K562 (cell line): ENCODE data around the gene KRTAP5-1. TPM values are rescaled to one million over a fixed set of nuclear protein-coding genes. Genes with fewer than 3 reads are reported as not detected.
A peak's percentile ranks its signal among the peaks of the same experiment; 100 is the strongest.

Experiments
- ATAC-seq: fragments of 200-7000 bp; cut with Tn5 transposase; 3 replicates; pipeline ENCODE4 v1.9.1; 2020; ENCODE audit warnings: moderate library complexity
- BruUV-seq: library from RNA; stranded (reverse); fragments of 400-500 nt; replicated peaks from 2 replicates; lab custom pipeline; 2021; lab: Mats Ljungman, UMichigan
- CTCF ChIA-PET: fragments of 300-600 bp; formaldehyde crosslinking; extraction: SDS; loops from one replicate; lab custom pipeline; 2021; ENCODE audit warnings: low intra/inter-chr PET ratio; lab: Yijun Ruan, JAX
- POLR2A ChIA-PET: fragments of 300-600, 350-650 bp; sonication (Branson Sonifier 250); formaldehyde crosslinking; extraction: SDS; loops from one replicate; lab custom pipeline; 2021; ENCODE audit warnings: antibody characterized with exemption, inconsistent platforms; lab: Yijun Ruan, JAX
- DNase-seq, 4 experiments: peaks; one replicate each; pipeline versions ENCODE4 v3.0.0 to v3.0.0-alpha.2; 2011 to 2018; ENCODE audit warnings: low spot score in 3 of 4, mixed read lengths in 3 of 4; ENCODE audit errors: extremely low read depth in 1 of 4
- FAIRE-seq: peaks from 2 replicates; lab custom pipeline; 2011; peaks lifted over from hg19 to GRCh38; lab: Jason Lieb, UNC
- H2AFZ ChIP-seq: 2 replicates; pipeline ENCODE4 v1.6.0; 2011; ENCODE audit warnings: low read depth, low read length, control low read depth, inconsistent platforms
- H3K27ac ChIP-seq: fragments of 200-600 bp; 3 replicates; pipeline ENCODE4 v1.8.0; 2011; ENCODE audit warnings: low read depth, mild to moderate bottlenecking, control low read depth, inconsistent platforms, low read length, moderate library complexity, mixed read lengths; ENCODE audit errors: extremely low read depth
- H3K27me3 ChIP-seq, 2 experiments: fragments of 300-600 bp in 1 of 2; 2 replicates in 1 of 2; 3 replicates in 1 of 2; pipeline versions ENCODE4 v1.6.0 to v1.8.0; 2011; ENCODE audit warnings: inconsistent platforms in 2 of 2, low read length in 2 of 2, mild to moderate bottlenecking in 1 of 2, mixed read lengths in 1 of 2, moderate library complexity in 1 of 2; ENCODE audit not compliant: control insufficient read depth in 2 of 2, insufficient read depth in 2 of 2
- H3K36me3 ChIP-seq: fragments of 300-600 bp; 3 replicates; pipeline ENCODE4 v1.8.0; 2011; ENCODE audit warnings: mild to moderate bottlenecking, low read length, inconsistent platforms; ENCODE audit not compliant: control insufficient read depth, insufficient read depth
- H3K4me1 ChIP-seq, 2 experiments: fragments of 200-600 bp in 1 of 2; replicated peaks in 1 of 2; 2 replicates in 1 of 2; 3 replicates in 1 of 2; pipeline versions ENCODE4 v1.5.1 to v1.8.0; 2011; ENCODE audit warnings: inconsistent platforms in 2 of 2, low read length in 2 of 2, mild to moderate bottlenecking in 1 of 2, mixed read lengths in 1 of 2, moderate library complexity in 1 of 2; ENCODE audit not compliant: control insufficient read depth in 2 of 2, insufficient read depth in 2 of 2
- H3K4me2 ChIP-seq: 2 replicates; pipeline ENCODE4 v1.6.1; 2011; ENCODE audit warnings: low read length, control low read depth, inconsistent platforms, mixed read lengths; ENCODE audit not compliant: insufficient read depth
- H3K4me3 ChIP-seq: fragments of 200-600 bp; sonication (generic), shearing (Covaris generic); 2 replicates; pipeline ENCODE4 v1.5.1; 2016; ENCODE audit warnings: control low read depth, inconsistent platforms
- H3K79me2 ChIP-seq: fragments of 200-600 bp; 3 replicates; pipeline ENCODE4 v1.8.0; 2011; ENCODE audit warnings: low read length, inconsistent platforms; ENCODE audit not compliant: control insufficient read depth, insufficient read depth
- H3K9ac ChIP-seq, 2 experiments: 2 replicates each; pipeline versions ENCODE4 v1.6.0 to v1.6.1; 2011; ENCODE audit warnings: low read depth in 2 of 2, low read length in 2 of 2, control low read depth in 1 of 2, inconsistent platforms in 1 of 2, mild to moderate bottlenecking in 1 of 2, mixed read lengths in 1 of 2; ENCODE audit not compliant: insufficient read depth in 1 of 2
- H3K9me1 ChIP-seq: one replicate; pipeline ENCODE4 v1.6.0; 2011; ENCODE audit warnings: inconsistent platforms, mild to moderate bottlenecking, low read length, moderate library complexity; ENCODE audit not compliant: control insufficient read depth, insufficient read depth
- H3K9me3 ChIP-seq: replicated peaks from 2 replicates; pipeline ENCODE4 v1.5.1; 2011; ENCODE audit warnings: low read depth, low read length, inconsistent platforms; ENCODE audit not compliant: control insufficient read depth, insufficient read depth
- H4K20me1 ChIP-seq: replicated peaks from 2 replicates; pipeline ENCODE4 v1.6.1; 2011; ENCODE audit warnings: low read length, inconsistent platforms, mixed read lengths; ENCODE audit not compliant: control insufficient read depth, insufficient read depth
- KLF13 ChIP-seq: fragments of 450-650 bp; IDR thresholded peaks from 2 replicates; pipeline ENCODE4 v1.6.1; 2016; ENCODE audit warnings: missing genetic modification characterization, low read depth, mild to moderate bottlenecking, missing compliant biosample characterization, moderate library complexity, borderline replicate concordance
- RBFOX2 ChIP-seq: fragments of 200-400 bp; formaldehyde crosslinking; IDR thresholded peaks from 2 replicates; pipeline ENCODE4 v1.6.1; 2017; ENCODE audit warnings: low read depth, mild to moderate bottlenecking, low read length, moderate library complexity
- SP1 ChIP-seq: sonication (generic); formaldehyde crosslinking; IDR thresholded peaks from 2 replicates; pipeline ENCODE4 v1.8.1; 2022; ENCODE audit warnings: mild to moderate bottlenecking, missing genetic modification reagents
- ZBTB7A ChIP-seq: IDR thresholded peaks from 2 replicates; pipeline ENCODE4 v1.6.1; 2011; ENCODE audit warnings: low read depth, mild to moderate bottlenecking, low read length, moderate library complexity, borderline replicate concordance; ENCODE audit not compliant: control insufficient read depth
- ZHX1 ChIP-seq: fragments of 150-350 bp; conservative IDR thresholded peaks from 2 replicates; pipeline ENCODE4 v1.6.1; 2014; ENCODE audit warnings: low read length
- ZNF197 ChIP-seq: fragments of 200-800 bp; sonication (Bioruptor generic); IDR thresholded peaks from 2 replicates; pipeline ENCODE4 v1.6.1; 2016; ENCODE audit warnings: low read depth, missing genetic modification characterization, missing compliant biosample characterization
- WGBS: fragments of 100-300 bp; shearing (Covaris generic); methylation state at CpG from one replicate; pipeline ENCODE4 v1.1.6; 2016; ENCODE audit warnings: low coverage, mixed read lengths; ENCODE audit not compliant: insufficient coverage; ENCODE audit errors: missing lambda C conversion rate; 5-methylcytosine and 5-hydroxymethylcytosine counted together
- in situ Hi-C: fragments of 300-500 bp; cut with MboI; formaldehyde crosslinking; loops from 4 replicates; pipeline ENCODE4 v1.15.0; 2018; ENCODE audit warnings: inconsistent platforms, mixed read lengths
- intact Hi-C: fragments of 100-400 bp; cut with micrococcal nuclease; formaldehyde crosslinking; loops from 2 replicates; pipeline ENCODE4 v1.14.2; 2022
- polyA plus RNA-seq, 8 experiments: library from polyadenylated mRNA; depleted of rRNA in 4 of 8; stranded (reverse) in 5 of 8; unstranded in 3 of 8; fragments of >200 nt; fragmentation: Nextera tagmentation in 2 of 8; fragmentation: Illumina TruSeq in 1 of 8; extraction: Ambion mirVana in 2 of 8; extraction: Trizol in 1 of 8; gene quantifications; 2 replicates each; pipeline versions ENCODE4 v1.2.1 to v1.2.3, GENCODE V29; 2011 to 2014; ENCODE audit warnings: inconsistent platforms in 1 of 8, missing spikeins in 1 of 8
- total RNA-seq, 7 experiments: library from RNA; depleted of rRNA in 6 of 7; stranded (reverse); fragments of >200 nt in 6 of 7; fragmentation: Illumina TruSeq in 2 of 7; extraction: Trizol in 2 of 7; gene quantifications; 2 replicates each; pipeline versions ENCODE4 v1.2.1 to v1.2.3, GENCODE V29; 2011 to 2021; ENCODE audit warnings: low replicate concordance in 1 of 7

Gene KRTAP5-1
- total and polyA plus RNA-seq, 9 of the 15 experiments (the other 6 are each of a cell fraction or from before 2014, with no cell fraction given), result not detected

DNA sequence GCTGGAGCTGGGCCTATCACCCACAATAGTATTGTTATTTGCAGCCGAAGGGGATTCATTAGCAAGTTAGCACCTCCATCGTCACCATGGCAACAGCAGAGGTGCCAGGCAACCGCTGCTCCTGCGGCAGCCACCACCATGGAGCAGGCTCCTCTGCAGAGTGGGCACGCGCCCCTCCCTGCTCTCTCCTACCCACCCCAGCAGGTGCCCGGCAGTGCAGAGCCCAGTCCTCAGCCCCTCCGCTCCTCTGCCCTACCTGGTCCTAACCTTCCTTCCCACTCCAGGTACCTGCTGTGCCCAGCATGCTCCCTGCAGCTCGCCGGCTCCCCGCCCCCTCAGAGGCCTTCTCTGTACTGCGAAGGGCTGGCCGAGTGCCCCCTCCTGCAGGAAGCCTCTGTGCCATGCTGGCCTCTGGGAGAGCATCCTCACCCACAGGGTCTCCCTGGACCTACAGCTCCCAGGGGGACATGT lies 16.6 kb downstream of the KRTAP5-1 start (continued):
- TF ChIP-seq ZHX1, result no peak
- TF ChIP-seq KLF13 (tag), result no peak
- TF ChIP-seq, all 486 proteins: peak for 2

DNA sequence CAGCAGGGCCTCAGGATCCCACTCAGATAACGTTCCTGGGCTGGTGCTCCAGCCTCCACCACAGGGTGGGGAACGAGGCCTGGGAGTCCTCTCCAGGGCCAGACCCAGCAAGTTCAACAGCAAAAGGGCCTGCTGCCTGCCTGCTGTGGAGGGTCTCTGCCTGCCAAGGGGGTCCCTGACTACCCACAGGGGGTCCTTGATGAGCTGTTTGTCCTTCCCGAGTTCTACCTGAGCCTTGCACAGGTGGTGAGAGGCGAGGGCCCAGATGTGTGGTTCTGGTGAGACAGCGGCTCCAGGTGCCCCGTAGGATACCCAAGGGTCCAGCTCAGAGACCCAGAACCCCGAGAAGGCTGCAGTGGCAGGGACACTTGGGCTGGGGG lies 17.4 kb downstream of the KRTAP5-1 start:
- H3K79me2 ChIP-seq, result no peaks in the 10 kb centered on the region
- H3K27me3 ChIP-seq, result peaks cover 0 to 15% of the 10 kb centered on the region in 2 experiments; a peak in 2 of 5 replicates
- ChIA-PET CTCF (no interaction called here), POLR2A (interaction anchor here (0.7 to 1.6 kb wide), 2 partner anchors 10 to 178 kb away, joined by 3 to 4 read pairs; partner anchors contain the start of gene BRSK2)
- H4K20me1 ChIP-seq, result peaks cover 56% of the 10 kb centered on the region
- no peak overlapping the region for H3K4me2 ChIP-seq
- peaks cover 3% of the 10 kb centered on the region for H3K9me1 ChIP-seq
- H3K9me3 ChIP-seq, result no peaks in the 10 kb centered on the region
- 14% methylated on average over 7 of the region's 7 CpGs for WGBS
- ATAC-seq, result no peak
- H3K9ac ChIP-seq, result no peak overlapping the region
- no peak overlapping the region for H3K4me3 ChIP-seq
- H3K36me3 ChIP-seq, result no peaks in the 10 kb centered on the region
- TF ChIP-seq SP1 (CRISPR knock-in tag) (0 out of 2 replicates have a peak, but pooled peaks have one; percentile 24), ZBTB7A (0 out of 2 replicates have a peak, but pooled peaks have one; percentile 15), RBFOX2 (0 out of 2 replicates have a peak, but pooled peaks have one; percentile 17), ZNF197 (CRISPR knock-in tag) (no peak)
- in situ Hi-C loops, result no loop called here
- intact Hi-C loops, result no loop called here
- no peak for DNase-seq
- no TSS peak for BruUV-seq
- H2AFZ ChIP-seq, result no peak overlapping the region
- no peak for FAIRE-seq
- no peak overlapping the region for H3K27ac ChIP-seq
- H3K4me1 ChIP-seq, result peaks cover 0 to 59% of the 10 kb centered on the region in 2 experiments; a peak in 4 of 5 replicates
